Fibroblast of gingiva (primary cell): ENCODE measurements around the gene LRRC32.
"Not testable (repeated sequence)": the region's sequence is repeated elsewhere in the genome, so short reads cannot be mapped to it uniquely, and the experiment has no call there.

Source experiments
- DNase-seq: peaks from one replicate; pipeline ENCODE4 v3.0.0-alpha.2; 2011; ENCODE audit warnings: low read depth

Gene LRRC32

GRCh38 chr11:76610871-76611475 lies 59.6 kb downstream of the LRRC32 start:
- no peak for DNase-seq

DNA sequence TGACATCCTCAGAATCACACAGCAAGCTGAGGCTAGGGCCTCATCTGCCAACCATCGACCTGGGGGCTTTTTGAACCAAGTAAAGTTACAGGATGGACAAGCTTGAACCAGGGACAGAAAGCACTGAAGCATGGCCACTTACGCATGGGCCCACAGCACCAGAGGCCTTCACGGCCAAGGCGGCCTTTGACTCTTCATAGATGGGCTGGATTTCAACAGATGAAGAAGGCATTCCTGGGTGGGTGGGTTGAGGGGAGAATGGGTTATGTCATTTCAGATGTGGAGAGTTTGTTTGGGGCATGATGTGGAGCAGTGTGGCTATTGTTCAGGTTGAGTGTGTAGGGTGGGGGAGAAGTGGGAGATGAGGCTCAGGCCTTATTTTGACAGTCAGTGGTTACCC lies 60.2 kb downstream of the LRRC32 start:
- DNase-seq, result no peak

DNA sequence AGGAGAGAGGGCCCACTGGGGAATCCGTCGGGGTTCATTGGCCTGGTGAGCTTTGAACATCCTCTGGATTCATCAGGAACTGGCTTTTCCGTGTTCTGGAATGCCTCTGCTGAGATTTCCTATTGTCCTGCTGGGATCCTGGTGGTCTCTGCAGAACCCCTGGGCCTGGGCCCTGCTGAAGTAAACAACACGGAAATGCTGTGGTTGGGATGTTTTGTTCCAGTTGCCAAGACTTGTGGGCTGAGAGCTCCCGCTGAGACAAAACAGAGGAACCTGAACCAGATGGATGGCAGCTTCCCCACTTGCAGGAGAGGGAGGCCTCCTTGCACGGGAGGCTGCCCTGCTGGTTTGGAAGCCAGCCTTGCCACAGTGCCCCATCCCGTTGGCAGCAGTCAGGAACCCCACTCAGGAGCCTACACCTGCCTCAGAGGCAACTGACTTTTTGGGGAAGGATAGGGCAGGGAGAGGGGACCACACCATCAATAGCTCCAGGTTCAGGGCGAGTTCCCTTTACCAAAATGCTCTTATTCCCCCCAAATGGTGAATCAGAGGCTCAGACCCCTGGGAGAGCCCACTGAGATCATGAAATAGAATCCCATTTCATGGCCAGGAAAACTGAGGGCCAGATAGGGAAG lies 60.7 kb downstream of the LRRC32 start:
- DNase-seq, result peak; percentile 74

GRCh38 chr11:76608879-76609460 lies 61.6 kb downstream of the LRRC32 start:
- DNase-seq, result not testable (repeated sequence)

DNA sequence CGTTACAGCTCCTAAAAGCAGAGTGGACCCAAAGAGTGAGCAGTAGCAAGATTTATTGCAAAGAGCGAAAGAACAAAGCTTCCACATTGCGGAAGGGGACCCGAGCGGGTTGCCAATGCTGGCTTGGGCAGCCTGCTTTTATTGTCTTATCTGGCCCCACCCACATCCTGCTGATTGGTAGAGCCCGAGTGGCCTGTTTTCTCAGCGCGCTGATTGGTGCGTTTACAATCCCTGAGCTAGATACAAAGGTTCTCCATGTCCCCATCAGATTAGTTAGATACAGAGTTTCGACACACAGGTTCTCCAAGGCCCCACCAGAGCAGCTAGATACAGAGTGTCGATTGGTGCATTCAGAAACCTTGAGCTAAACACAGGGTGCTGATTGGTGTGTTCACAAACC lies 62.3 kb downstream of the LRRC32 start:
- DNase-seq, result not testable (repeated sequence)
